Measurements from ENCODE around the gene AFDN.
"Not testable (repeated sequence)": the region's sequence is repeated elsewhere in the genome, so short reads cannot be mapped to it uniquely, and the experiment has no call there.

Gene AFDN

GRCh38 chr6:167962711-167963110 is 136.0 kb downstream of the AFDN start:
- no peak for DNase-seq

- no peak for DNase-seq
Observed at GRCh38 chr6:167963589-167964057, 136.9 kb downstream of the AFDN start.

GRCh38 chr6:167965592-167966539 is 139.2 kb downstream of the AFDN start:
- no peak for DNase-seq

- DNase-seq: no peak
Observed at GRCh38 chr6:167966540-167966905, 139.8 kb downstream of the AFDN start.

GRCh38 chr6:167968091-167968490 is 141.4 kb downstream of the AFDN start:
- peak; percentile 3 for DNase-seq

GRCh38 chr6:167970230-167970629 is 143.5 kb downstream of the AFDN start:
- no peak for DNase-seq

GRCh38 chr6:167972193-167972592 is 145.5 kb downstream of the AFDN start:
- no peak for DNase-seq

- no peak for DNase-seq
Observed at GRCh38 chr6:167973148-167973885, 146.6 kb downstream of the AFDN start.

GRCh38 chr6:167974640-167975344 is 148.1 kb downstream of the AFDN start:
- DNase-seq: no peak

- no peak for DNase-seq
Observed at GRCh38 chr6:167975458-167975857, 148.7 kb downstream of the AFDN start.

- DNase-seq: not testable (repeated sequence)
Observed at GRCh38 chr6:167976116-167976657, 149.5 kb downstream of the AFDN start.

- DNase-seq: no peak
Observed at GRCh38 chr6:167976708-167977107, 150.0 kb downstream of the AFDN start.

- no peak for DNase-seq
Observed at GRCh38 chr6:167977717-167978467, 151.2 kb downstream of the AFDN start.

GRCh38 chr6:167978607-167979006 is 151.9 kb downstream of the AFDN start:
- no peak for DNase-seq

GRCh38 chr6:167979436-167980139 is 152.9 kb downstream of the AFDN start:
- no peak for DNase-seq

- no peak for DNase-seq
Observed at GRCh38 chr6:167980911-167981580, 154.3 kb downstream of the AFDN start.

GRCh38 chr6:167981916-167982462 is 155.3 kb downstream of the AFDN start:
- DNase-seq: no peak

- no peak for DNase-seq
Observed at GRCh38 chr6:167984144-167984719, 157.5 kb downstream of the AFDN start.

- DNase-seq: no peak
Observed at GRCh38 chr6:167984876-167985604, 158.3 kb downstream of the AFDN start.
